Measurements from ENCODE around the gene RPS17. TPM values are rescaled to one million over a fixed set of nuclear protein-coding genes. Genes with fewer than 3 reads are reported as not detected.

RPS17 gene
- total RNA-seq, 1 donor from 2014 or later = 1,125 TPM

DNA sequence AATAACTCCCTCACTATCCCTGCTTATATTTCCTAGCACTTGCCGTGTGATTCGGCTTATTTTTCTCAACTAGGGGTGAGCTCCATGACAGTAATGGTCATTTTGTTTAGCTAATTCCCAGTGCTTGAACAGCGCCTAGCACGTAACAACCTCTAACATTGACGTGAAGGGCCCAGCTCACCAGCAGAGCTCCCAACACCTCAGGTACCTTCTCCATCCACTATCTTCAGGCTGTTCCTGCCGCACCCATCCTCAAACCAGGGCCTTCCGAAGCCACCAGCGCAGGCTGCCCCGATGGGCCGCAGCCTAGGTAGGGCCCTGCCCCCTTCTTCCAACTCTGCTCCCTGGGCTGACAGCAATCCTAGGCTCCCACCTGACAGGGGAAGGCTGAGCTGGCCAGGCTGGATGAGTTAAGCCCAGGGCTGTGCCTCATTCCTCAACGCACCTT is 751 bp upstream of the RPS17 start:
- DNase-seq (ENCODE audit: low spot score in 2 of 2) = peak in 1 of 2 donors; percentile 63
- peaks cover 0 to 16% of the 10 kb centered on the region in 2 donors for H3K4me1 ChIP-seq
- peaks cover 24 to 30% of the 10 kb centered on the region in 2 donors for H3K36me3 ChIP-seq
- H3K27me3 ChIP-seq = no peaks in the 10 kb centered on the region
- no peaks in the 10 kb centered on the region for H3K9me3 ChIP-seq
- no peak for TF ChIP-seq CTCF (IDR thresholded peaks at IDR 0.05)
- intact Hi-C loops (cut with DNase I) = loop anchor here (1.0 to 10.0 kb wide), 8 partner anchors 106 to 664 kb away; partner anchors contain the start of genes BTBD1, CPEB1, EFL1 and HDGFL3
- H3K4me3 ChIP-seq = peak overlapping the region; percentile 64 to 76
- peak overlapping the region; percentile 94 to 96 for H3K27ac ChIP-seq

- Histone ChIP-seq H3K4me1 (peaks cover 0 to 16% of the 10 kb centered on the region in 2 donors), H3K36me3 (peaks cover 27 to 42% of the 10 kb centered on the region in 2 donors), H3K27ac (peak overlapping the region; percentile 78 to 96), H3K9me3 (no peaks in the 10 kb centered on the region), H3K4me3 (peak overlapping the region; percentile 64 to 76), H3K27me3 (no peaks in the 10 kb centered on the region)
- intact Hi-C loops (cut with DNase I) = loop anchor here (1.0 to 10.0 kb wide), 8 partner anchors 107 to 665 kb away; partner anchors contain the start of genes BTBD1, CPEB1, EFL1 and HDGFL3
- TF ChIP-seq CTCF (IDR thresholded peaks at IDR 0.05) = no peak
- DNase-seq (ENCODE audit: low spot score in 2 of 2) = no peak
Observed at GRCh38 chr15:82539691-82540054, 584 bp downstream of the RPS17 start.

DNA sequence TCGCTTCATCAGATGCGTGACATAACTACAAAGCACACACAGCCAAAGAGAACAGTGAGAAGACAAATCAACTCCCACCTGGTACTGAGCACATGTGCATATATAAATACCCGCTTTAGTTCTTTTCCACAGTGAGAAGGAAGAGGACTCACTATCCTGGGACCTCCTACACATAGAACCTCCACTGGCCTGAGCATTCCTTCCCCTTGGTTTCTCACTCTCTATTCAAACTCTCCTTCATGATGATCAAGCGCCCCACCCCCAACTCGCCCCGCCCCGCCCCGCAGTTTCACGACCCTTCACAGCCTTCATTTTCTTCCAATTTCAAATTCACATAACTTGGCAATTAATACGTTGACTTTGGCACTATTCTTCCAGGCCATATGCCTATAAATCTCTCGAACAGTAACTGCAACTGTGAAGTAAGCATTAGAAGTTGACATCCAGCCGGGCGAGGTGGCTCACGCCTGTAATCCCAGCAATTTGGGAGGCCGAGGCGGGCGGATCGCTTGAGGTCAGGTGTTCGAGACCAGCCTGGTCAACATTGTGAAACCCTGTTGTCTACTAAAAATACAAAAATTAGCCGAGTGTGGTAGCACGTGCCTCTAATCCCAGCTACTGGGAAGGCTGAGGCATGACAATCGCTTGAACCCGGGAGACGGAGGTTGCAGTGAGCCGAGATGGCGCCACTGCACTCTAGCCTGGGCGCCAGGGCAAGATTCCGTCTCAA is 1.1 kb downstream of the RPS17 start:
- Histone ChIP-seq H3K27me3 (no peaks in the 10 kb centered on the region), H3K4me1 (peaks cover 0 to 16% of the 10 kb centered on the region in 2 donors), H3K9me3 (no peaks in the 10 kb centered on the region), H3K27ac (peak overlapping the region; percentile 78 to 96), H3K4me3 (peak overlapping the region; percentile 64 to 76), H3K36me3 (peaks cover 27 to 47% of the 10 kb centered on the region in 2 donors)
- peak in 1 of 2 donors; percentile 53 for DNase-seq (ENCODE audit: low spot score in 2 of 2)
- intact Hi-C loops (cut with DNase I) = no loop called here
- no peak for TF ChIP-seq CTCF (IDR thresholded peaks at IDR 0.05)

- intact Hi-C loops (cut with DNase I) = no loop called here
- H3K4me3 ChIP-seq = no peak overlapping the region
- DNase-seq (ENCODE audit: low spot score in 2 of 2) = no peak
- no peaks in the 10 kb centered on the region for H3K27me3 ChIP-seq
- no peaks in the 10 kb centered on the region for H3K9me3 ChIP-seq
- peaks cover 0 to 16% of the 10 kb centered on the region in 2 donors for H3K4me1 ChIP-seq
- no peak for TF ChIP-seq CTCF (IDR thresholded peaks at IDR 0.05)
- H3K36me3 ChIP-seq = peaks cover 27 to 56% of the 10 kb centered on the region in 2 donors
- no peak overlapping the region for H3K27ac ChIP-seq
Observed at GRCh38 chr15:82537351-82537908, 2.8 kb downstream of the RPS17 start.

DNA sequence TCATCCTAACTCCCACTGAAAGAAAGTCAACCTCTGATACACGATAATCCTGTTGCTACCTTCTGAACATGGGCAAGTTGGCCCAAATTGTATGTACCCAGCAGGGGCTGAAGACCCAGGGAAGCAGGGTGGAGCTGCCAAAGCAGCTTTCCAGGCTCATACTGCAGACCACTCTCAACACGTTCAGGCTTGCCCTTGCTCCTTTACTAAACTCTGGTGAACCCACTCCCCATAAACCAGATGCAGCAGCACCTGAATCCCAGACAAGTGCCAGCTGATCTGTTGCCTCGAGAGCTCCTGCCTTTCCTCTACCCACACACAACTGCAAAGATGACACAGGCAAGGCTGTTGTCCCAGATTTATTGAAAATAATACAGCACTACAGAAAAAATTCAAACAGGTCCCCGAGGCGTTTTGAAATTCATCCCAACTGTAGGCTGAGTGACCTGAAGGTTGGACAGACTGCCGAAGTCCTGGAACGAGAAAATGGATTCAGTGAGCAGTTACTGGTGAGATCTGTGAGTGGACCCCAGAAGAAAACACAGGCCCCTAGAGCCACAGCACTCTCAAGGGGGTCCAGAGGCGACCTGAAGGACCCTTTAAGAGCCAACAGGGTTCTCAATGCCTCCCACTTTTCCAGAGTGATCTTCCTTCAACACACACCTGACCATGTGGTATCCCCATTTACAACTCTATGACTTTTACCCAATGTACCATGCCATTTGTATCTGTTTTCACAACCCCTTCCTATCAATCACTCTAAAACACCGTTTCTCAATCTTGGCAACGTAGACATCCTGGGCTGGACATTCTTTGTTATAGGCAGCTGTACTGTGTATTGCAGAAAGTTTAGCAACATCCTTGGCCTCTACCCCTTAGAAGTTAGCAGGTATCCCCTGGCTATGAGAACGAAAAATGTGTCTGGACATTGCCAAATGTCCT is 3.6 kb downstream of the RPS17 start:
- DNase-seq (ENCODE audit: low spot score in 2 of 2) = peak in 1 of 2 donors; percentile 54
- Histone ChIP-seq H3K36me3 (peaks cover 27 to 56% of the 10 kb centered on the region in 2 donors), H3K27ac (no peak overlapping the region), H3K4me1 (peaks cover 0 to 16% of the 10 kb centered on the region in 2 donors), H3K4me3 (no peak overlapping the region), H3K27me3 (no peaks in the 10 kb centered on the region), H3K9me3 (no peaks in the 10 kb centered on the region)
- intact Hi-C loops (cut with DNase I) = no loop called here
- no peak for TF ChIP-seq CTCF (IDR thresholded peaks at IDR 0.05)
